HCT116 (cell line): ENCODE data around the gene R3HDM1. TPM values are rescaled to one million over a fixed set of nuclear protein-coding genes. Genes with fewer than 3 reads are reported as not detected.
"Not testable (repeated sequence)": the region's sequence is repeated elsewhere in the genome, so short reads cannot be mapped to it uniquely, and the experiment has no call there.

Experiments
- ATAC-seq: fragments of 200-7000 bp; cut with Tn5 transposase; 2 replicates; pipeline ENCODE4 v1.9.1; 2020; ENCODE audit warnings: mild to moderate bottlenecking, moderate library complexity
- BruUV-seq: library from RNA; stranded (reverse); fragments of 400-500 nt; replicated peaks from 2 replicates; lab custom pipeline; 2021; lab: Mats Ljungman, UMichigan
- CTCF ChIA-PET: fragments of 300-600 bp; sonication (Branson Sonifier 250); formaldehyde crosslinking; loops from one replicate; lab custom pipeline; 2021; ENCODE audit warnings: antibody characterized with exemption; lab: Charles Lee
- POLR2A ChIA-PET: fragments of 300-600, 350-600 bp; sonication (Branson Sonifier 250); formaldehyde crosslinking; loops from one replicate; lab custom pipeline; 2021; ENCODE audit warnings: antibody characterized with exemption; lab: Charles Lee
- RAD21 ChIA-PET, 2 experiments: fragments of 300-600 bp; sonication (Branson Sonifier 250); formaldehyde crosslinking; loops; one replicate each; lab custom pipeline; 2023; ENCODE audit warnings: low total read pairs in 2 of 2; ENCODE audit not compliant: uncharacterized antibody in 2 of 2, unreplicated experiment in 2 of 2, low non-redundant PET in 1 of 2; lab: Charles Lee
- DNase-seq: peaks from one replicate; pipeline ENCODE4 v3.0.0-alpha.2; 2010; ENCODE audit warnings: low read depth, low spot score
- H2AFZ ChIP-seq: fragments of 200-600 bp; shearing (Covaris generic), sonication (generic); 2 replicates; pipeline ENCODE4 v1.6.1; 2017; ENCODE audit warnings: low read depth, mixed run types, mixed read lengths, antibody characterized with exemption, low read length; ENCODE audit not compliant: poor library complexity, severe bottlenecking
- H3K27ac ChIP-seq: 2 replicates; pipeline ENCODE4 v1.5.1; 2012; ENCODE audit warnings: low read depth, low read length
- H3K27me3 ChIP-seq: fragments of 200-600 bp; sonication (generic); 2 replicates; pipeline ENCODE4 v1.6.1; 2016; ENCODE audit warnings: mixed run types, low read length, mixed read lengths; ENCODE audit not compliant: insufficient read depth
- H3K36me3 ChIP-seq, 2 experiments: fragments of 200-500 bp in 1 of 2; fragments of 200-600 bp in 1 of 2; sonication (Bioruptor generic) in 1 of 2; sonication (generic) in 1 of 2; 2 replicates each; pipeline versions ENCODE4 v1.5.1 to v1.6.1; 2014 to 2016; ENCODE audit warnings: low read length in 2 of 2, inconsistent platforms in 1 of 2, mixed read lengths in 1 of 2, mixed run types in 1 of 2; ENCODE audit not compliant: insufficient read depth in 2 of 2, control insufficient read depth in 1 of 2
- H3K4me1 ChIP-seq, 2 experiments: fragments of 200-600 bp in 1 of 2; sonication (generic) in 1 of 2; 2 replicates each; pipeline versions ENCODE4 v1.5.1 to v1.6.1; 2012 to 2017; ENCODE audit warnings: low read length in 2 of 2, inconsistent platforms in 1 of 2, mild to moderate bottlenecking in 1 of 2, mixed read lengths in 1 of 2, mixed run types in 1 of 2, moderate library complexity in 1 of 2; ENCODE audit not compliant: insufficient read depth in 2 of 2, control insufficient read depth in 1 of 2
- H3K4me2 ChIP-seq: fragments of 200-600 bp; sonication (generic); 2 replicates; pipeline ENCODE4 v1.6.1; 2017; ENCODE audit warnings: mixed run types, low read length, mixed read lengths
- H3K4me3 ChIP-seq, 2 experiments: fragments of 200-600 bp in 1 of 2; sonication (generic) in 1 of 2; replicated peaks in 1 of 2; 2 replicates each; pipeline ENCODE4 v1.5.1; 2011 to 2016; ENCODE audit warnings: low read length in 2 of 2, control low read depth in 1 of 2, low read depth in 1 of 2, mild to moderate bottlenecking in 1 of 2, mixed read lengths in 1 of 2, mixed run types in 1 of 2
- H3K79me2 ChIP-seq: fragments of 200-600 bp; sonication (generic); 2 replicates; pipeline ENCODE4 v1.6.1; 2017; ENCODE audit warnings: mild to moderate bottlenecking, mixed run types, low read length, moderate library complexity, mixed read lengths; ENCODE audit not compliant: insufficient read depth
- H3K9ac ChIP-seq: fragments of 200-600 bp; sonication (generic); 2 replicates; pipeline ENCODE4 v1.6.1; 2016; ENCODE audit warnings: low read length, mixed read lengths
- H3K9me2 ChIP-seq: fragments of 200-600 bp; sonication (generic), shearing (Covaris generic); 2 replicates; pipeline ENCODE4 v1.6.1; 2017; ENCODE audit warnings: mixed run types, mild to moderate bottlenecking, moderate library complexity; ENCODE audit not compliant: insufficient read depth
- H3K9me3 ChIP-seq, 2 experiments: fragments of 200-500 bp in 1 of 2; fragments of 200-600 bp in 1 of 2; sonication (Bioruptor generic) in 1 of 2; sonication (generic) in 1 of 2; 2 replicates each; pipeline ENCODE4 v1.6.1; 2014 to 2017; ENCODE audit warnings: low read length in 2 of 2, mixed read lengths in 2 of 2, inconsistent platforms in 1 of 2, low read depth in 1 of 2, mild to moderate bottlenecking in 1 of 2, mixed run types in 1 of 2, moderate library complexity in 1 of 2; ENCODE audit not compliant: control insufficient read depth in 1 of 2, insufficient read depth in 1 of 2
- H4K20me1 ChIP-seq: fragments of 200-600 bp; sonication (generic), shearing (Covaris generic); 2 replicates; pipeline ENCODE4 v1.6.1; 2017; ENCODE audit warnings: mixed run types, mild to moderate bottlenecking, moderate library complexity; ENCODE audit not compliant: insufficient read depth
- ELF1 ChIP-seq: IDR thresholded peaks from 2 replicates; pipeline ENCODE4 v1.6.1; 2012; ENCODE audit warnings: low read depth, borderline replicate concordance
- EZH2 ChIP-seq: fragments of 200-600 bp; sonication (generic); IDR thresholded peaks from 2 replicates; pipeline ENCODE4 v1.6.1; 2017; ENCODE audit warnings: antibody characterized with exemption, mixed run types
- MAX ChIP-seq: IDR thresholded peaks from 2 replicates; pipeline ENCODE4 v1.6.1; 2012
- POLR2A ChIP-seq: IDR thresholded peaks from 2 replicates; pipeline ENCODE4 v1.7.0; 2011; ENCODE audit warnings: borderline replicate concordance; ENCODE audit not compliant: insufficient read depth, insufficient read length; ENCODE audit errors: extremely low read depth
- POLR2AphosphoS5 ChIP-seq: IDR thresholded peaks from 2 replicates; pipeline ENCODE4 v1.6.1; 2011; ENCODE audit warnings: mild to moderate bottlenecking, low read depth, low read length, moderate library complexity
- RAD21 ChIP-seq: IDR thresholded peaks from 2 replicates; pipeline ENCODE4 v1.6.1; 2012; ENCODE audit warnings: low read depth, mild to moderate bottlenecking
- REST ChIP-seq: IDR thresholded peaks from 2 replicates; pipeline ENCODE4 v1.6.1; 2012; ENCODE audit warnings: low read depth
- SIN3A ChIP-seq: IDR thresholded peaks from 2 replicates; pipeline ENCODE4 v1.6.1; 2012; ENCODE audit warnings: low read depth
- YY1 ChIP-seq: IDR thresholded peaks from 2 replicates; pipeline ENCODE4 v1.6.1; 2011; ENCODE audit warnings: low read length, low read depth, moderate library complexity, mild to moderate bottlenecking; ENCODE audit not compliant: insufficient replicate concordance; ENCODE audit errors: extremely low read depth
- ZFX ChIP-seq: fragments of 450-650 bp; IDR thresholded peaks from 2 replicates; pipeline ENCODE4 v1.6.1; 2017
- intact Hi-C: fragments of 100-400 bp; cut with micrococcal nuclease; formaldehyde crosslinking; loops from 2 replicates; pipeline ENCODE4 v1.10.0; 2022
- total RNA-seq: library from RNA; stranded (reverse); gene quantifications from one replicate; pipeline ENCODE4 v1.2.1, GENCODE V29; 2021; ENCODE audit not compliant: unreplicated experiment

The R3HDM1 gene
- total RNA-seq, 1 experiment from 2014 or later = 43.1 TPM

- RAD21 ChIA-PET = no interaction called here
- Histone ChIP-seq H4K20me1 (no peaks in the 10 kb centered on the region), H3K4me1 (no peaks in the 10 kb centered on the region), H3K4me2 (no peak overlapping the region), H3K9me3 (no peaks in the 10 kb centered on the region), H3K79me2 (no peaks in the 10 kb centered on the region), H3K27ac (no peak overlapping the region), H3K4me3 (no peak overlapping the region), H3K9ac (no peak overlapping the region), H2AFZ (no peak overlapping the region), H3K9me2 (no peaks in the 10 kb centered on the region), H3K36me3 (no peaks in the 10 kb centered on the region), H3K27me3 (no peaks in the 10 kb centered on the region)
- intact Hi-C loops = no loop called here
- CTCF ChIA-PET = no interaction called here
- no peak for TF ChIP-seq ZFX
- no TSS peak for BruUV-seq
- DNase-seq (no peak), ATAC-seq (no peak)
- POLR2A ChIA-PET = no interaction called here
These were observed 170.2 kb downstream of the R3HDM1 start for GRCh38 chr2:135701442-135701841.

GRCh38 chr2:135703300-135703699 lies 172.0 kb downstream of the R3HDM1 start:
- DNase-seq (no peak), ATAC-seq (no peak)
- POLR2A ChIA-PET = no interaction called here
- no peak overlapping the region for H3K4me2 ChIP-seq
- no peaks in the 10 kb centered on the region for H3K36me3 ChIP-seq
- no peak overlapping the region for H3K9ac ChIP-seq
- CTCF ChIA-PET = interaction anchor here (0.9 kb wide), 1 partner anchor 230 kb away, joined by 4 read pairs; no protein-coding TSS in a partner anchor
- no peak overlapping the region for H3K4me3 ChIP-seq
- H3K9me3 ChIP-seq = no peaks in the 10 kb centered on the region
- no peaks in the 10 kb centered on the region for H3K27me3 ChIP-seq
- RAD21 ChIA-PET = no interaction called here
- no peaks in the 10 kb centered on the region for H3K4me1 ChIP-seq
- H2AFZ ChIP-seq = no peak overlapping the region
- no peak overlapping the region for H3K27ac ChIP-seq
- intact Hi-C loops = no loop called here
- H3K9me2 ChIP-seq = no peaks in the 10 kb centered on the region
- H3K79me2 ChIP-seq = no peaks in the 10 kb centered on the region
- no TSS peak for BruUV-seq
- no peaks in the 10 kb centered on the region for H4K20me1 ChIP-seq
- TF ChIP-seq POLR2AphosphoS5 (no peak), RAD21 (no peak), REST (no peak), YY1 (no peak), ELF1 (no peak), EZH2 (no peak), SIN3A (no peak), POLR2A (no peak), MAX (no peak)

GRCh38 chr2:135704075-135704474 lies 172.8 kb downstream of the R3HDM1 start:
- ATAC-seq, H3K79me2 ChIP-seq, H3K9me3 ChIP-seq, H3K9me2 ChIP-seq, BruUV-seq, H3K9ac ChIP-seq, H3K4me1 ChIP-seq, H3K27me3 ChIP-seq, H2AFZ ChIP-seq, DNase-seq, H3K4me3 ChIP-seq, POLR2A ChIA-PET, H3K27ac ChIP-seq, H4K20me1 ChIP-seq, intact Hi-C loops, H3K36me3 ChIP-seq, RAD21 ChIA-PET, H3K4me2 ChIP-seq: not testable (repeated sequence)
- CTCF ChIA-PET = interaction anchor here (0.9 kb wide), 1 partner anchor 230 kb away, joined by 4 read pairs; no protein-coding TSS in a partner anchor
